ENCODE results near the gene CDCA8.

DNA sequence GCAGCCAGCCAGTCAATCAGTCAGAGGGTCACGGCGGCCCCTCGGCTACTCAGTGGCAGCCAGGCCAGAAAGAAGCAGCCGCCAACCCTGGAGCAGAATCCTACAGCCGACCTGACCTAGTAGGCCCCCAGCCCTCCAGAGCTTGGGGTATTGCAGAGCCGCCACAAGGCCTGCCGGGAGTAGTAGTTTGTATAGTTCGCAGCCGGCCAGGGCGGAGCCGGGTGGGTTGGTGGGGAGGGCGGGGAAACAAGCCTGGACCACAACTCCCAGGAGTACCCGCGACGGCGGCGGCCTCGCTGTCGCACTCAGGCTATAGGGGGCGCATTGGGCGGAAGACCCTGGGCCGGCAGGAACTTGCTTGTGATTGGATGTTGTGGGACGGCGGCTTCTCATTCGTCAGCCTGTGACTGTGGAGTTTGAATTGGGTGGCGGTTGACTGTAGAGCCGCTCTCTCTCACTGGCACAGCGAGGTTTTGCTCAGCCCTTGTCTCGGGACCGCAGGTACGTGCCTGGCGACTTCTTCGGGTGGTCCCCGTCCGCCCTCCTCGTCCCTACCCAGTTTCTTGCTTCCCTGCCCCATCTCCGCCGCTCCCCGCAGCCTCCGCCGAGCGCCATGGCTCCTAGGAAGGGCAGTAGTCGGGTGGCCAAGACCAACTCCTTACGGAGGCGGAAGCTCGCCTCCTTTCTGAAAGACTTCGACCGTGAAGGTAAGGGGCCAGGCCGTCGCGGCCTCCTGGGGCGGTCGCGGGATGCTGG lies at the start of gene CDCA8:
- TF ChIP-seq, protein P1, sequence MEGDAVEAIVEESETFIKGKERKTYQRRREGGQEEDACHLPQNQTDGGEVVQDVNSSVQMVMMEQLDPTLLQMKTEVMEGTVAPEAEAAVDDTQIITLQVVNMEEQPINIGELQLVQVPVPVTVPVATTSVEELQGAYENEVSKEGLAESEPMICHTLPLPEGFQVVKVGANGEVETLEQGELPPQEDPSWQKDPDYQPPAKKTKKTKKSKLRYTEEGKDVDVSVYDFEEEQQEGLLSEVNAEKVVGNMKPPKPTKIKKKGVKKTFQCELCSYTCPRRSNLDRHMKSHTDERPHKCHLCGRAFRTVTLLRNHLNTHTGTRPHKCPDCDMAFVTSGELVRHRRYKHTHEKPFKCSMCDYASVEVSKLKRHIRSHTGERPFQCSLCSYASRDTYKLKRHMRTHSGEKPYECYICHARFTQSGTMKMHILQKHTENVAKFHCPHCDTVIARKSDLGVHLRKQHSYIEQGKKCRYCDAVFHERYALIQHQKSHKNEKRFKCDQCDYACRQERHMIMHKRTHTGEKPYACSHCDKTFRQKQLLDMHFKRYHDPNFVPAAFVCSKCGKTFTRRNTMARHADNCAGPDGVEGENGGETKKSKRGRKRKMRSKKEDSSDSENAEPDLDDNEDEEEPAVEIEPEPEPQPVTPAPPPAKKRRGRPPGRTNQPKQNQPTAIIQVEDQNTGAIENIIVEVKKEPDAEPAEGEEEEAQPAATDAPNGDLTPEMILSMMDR (optimal IDR thresholded peaks at IDR 0.05 in 1 of 3, IDR thresholded peaks at IDR 0.05 in 1 of 3, conservative IDR thresholded peaks at IDR 0.05 in 1 of 3; ENCODE audit: extremely low read depth in 1 of 3, insufficient read depth in 2 of 3, low read length in 3 of 3): peak; percentile 69 to 78 (median 74)
- no peak for TF ChIP-seq EZH2 (IDR thresholded peaks at IDR 0.05; ENCODE audit: low read length)

Data from keratinocyte (primary cell).